Stimulated activated CD4-positive, alpha-beta T cell treated with anti-CD3 and anti-CD28 coated beads, Interleukin-1b, Interleukin-23, amount 100 ng/mL, for 24 hours (primary cell): Measurements from ENCODE around the gene PRDM10.

Experiments used
- DNase-seq, 4 experiments: peaks; one replicate each; pipeline ENCODE4 v3.0.0-alpha.2; 2020; ENCODE audit warnings: low read depth in 4 of 4, low spot score in 1 of 4

Gene PRDM10

DNA sequence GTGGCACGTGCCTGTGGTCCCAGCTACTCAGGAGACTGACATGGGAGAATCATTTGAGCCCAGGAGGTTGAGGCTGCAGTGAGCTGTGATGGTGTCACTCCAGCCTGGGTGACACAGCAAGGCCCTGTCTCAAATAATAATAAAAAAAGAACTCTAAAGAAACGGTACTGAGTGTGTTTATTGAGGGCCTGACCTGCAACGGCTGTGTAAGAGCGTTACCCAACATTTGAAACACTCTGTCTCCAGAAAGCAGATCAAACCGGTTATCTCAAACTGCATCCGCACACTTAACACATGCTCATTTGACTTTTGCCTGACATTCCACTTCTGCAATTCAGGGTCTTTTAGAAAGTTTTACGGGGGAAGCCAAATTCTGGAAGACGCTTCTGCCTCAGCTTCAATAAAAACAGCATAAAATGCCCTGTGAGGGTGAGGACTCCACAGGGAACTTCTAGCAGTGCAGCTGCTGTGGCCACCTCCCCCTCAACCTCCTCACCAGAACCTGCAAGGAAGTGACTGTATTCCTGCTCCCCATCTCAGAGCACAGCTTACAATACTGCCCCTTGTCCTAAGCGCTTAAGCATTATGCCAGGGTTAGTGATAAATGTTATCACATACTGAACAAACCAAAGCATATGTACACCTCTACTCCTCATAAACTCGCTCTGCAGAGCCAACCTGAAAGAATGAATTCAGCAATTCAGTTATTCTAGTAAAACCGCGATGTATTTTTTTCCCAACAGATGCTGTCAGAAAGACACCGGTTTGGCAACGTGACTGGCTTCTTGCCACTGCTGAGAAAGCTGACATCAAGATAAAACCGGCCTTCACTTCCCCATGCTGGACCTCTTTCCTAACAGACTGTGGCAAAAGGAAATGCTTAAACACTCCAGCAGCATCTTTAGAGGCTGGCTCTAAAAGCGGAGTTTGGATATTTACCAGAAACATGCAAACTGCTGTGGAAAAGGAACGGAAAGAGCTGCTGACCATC, 52.2 kb downstream of the PRDM10 start:
- DNase-seq, result no peak

DNA sequence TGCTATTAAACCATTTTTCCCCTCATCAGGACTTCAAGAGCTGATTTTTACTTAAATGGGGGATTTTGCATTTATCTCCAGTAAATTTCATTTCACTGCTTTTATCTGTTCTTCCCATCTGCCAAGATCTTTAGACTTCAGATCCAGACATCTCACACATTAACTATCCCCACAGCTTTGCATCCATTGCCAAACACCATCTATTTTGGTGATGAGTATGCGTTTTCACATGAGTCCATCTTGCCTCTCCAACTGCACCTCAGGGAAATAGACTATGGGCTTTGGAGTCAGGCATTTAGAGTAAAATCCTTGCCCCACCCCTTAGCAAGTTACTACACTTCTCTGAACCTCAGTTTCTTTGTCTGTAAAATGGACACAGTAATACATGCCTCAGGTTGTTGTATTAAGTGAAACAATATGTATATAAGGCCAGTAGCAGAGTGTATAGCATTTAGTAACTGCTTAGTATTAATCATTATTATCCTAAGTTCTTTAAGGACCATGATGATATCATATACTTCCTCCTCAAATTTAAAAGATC, 53.6 kb downstream of the PRDM10 start:
- no peak for DNase-seq

DNA sequence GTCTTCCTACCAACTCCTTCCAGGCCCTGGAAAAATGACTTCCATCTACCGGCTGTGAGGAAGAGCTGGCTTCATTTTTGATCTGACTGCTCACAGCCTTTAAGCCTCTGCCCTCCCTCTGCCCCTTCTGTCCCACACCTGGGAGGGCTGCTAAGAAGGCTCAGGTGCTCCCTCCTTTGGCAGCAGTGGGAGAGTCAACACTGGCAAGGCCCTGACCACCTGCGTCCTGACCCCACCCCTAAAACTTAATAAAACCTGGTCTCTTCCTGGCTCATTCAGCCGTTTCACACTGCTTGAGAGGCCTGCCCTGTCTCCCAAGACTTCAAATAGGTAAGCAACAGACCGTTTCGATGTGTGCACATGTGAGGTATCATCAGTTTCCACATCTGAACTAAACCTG, 55.2 kb downstream of the PRDM10 start:
- no peak for DNase-seq

DNA sequence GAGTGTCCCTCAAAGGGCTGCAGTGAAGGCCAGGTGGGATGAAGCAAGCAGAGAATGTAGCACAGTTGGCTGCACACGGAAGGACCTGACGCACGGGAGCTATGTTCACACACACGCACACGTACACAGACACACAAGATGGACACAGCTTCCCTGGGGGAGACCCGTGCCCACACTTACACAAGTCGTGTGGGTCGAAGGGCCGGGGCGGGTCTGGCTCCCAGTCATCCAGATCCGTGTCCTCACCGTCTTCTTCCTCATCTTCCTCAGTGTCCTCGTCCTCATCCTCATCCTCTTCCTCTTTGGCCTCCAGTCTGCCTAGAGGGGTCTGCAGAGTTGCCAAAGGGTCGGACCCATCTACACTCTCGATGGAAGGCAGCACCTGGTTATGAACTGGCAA, 55.7 kb downstream of the PRDM10 start:
- no peak for DNase-seq

DNA sequence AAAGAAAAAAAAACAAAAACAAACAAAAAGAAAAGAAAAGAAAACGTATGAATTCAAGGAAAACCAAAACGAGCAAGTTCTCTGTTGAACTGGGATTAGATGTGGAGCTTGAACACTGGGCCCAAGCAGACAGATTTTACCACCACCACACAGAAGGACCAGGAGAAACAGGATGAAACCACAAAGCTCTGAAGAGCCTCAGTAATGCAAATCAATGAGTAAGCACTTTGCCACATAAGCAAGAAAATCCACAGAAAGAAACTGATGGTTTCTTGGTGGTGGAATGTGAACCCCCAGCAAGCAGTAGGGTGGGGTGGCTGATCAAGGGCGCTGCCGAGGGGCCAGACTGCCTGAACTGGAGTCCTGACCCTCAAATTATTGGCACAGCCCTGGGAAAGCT, 56.4 kb downstream of the PRDM10 start:
- DNase-seq, result no peak

DNA sequence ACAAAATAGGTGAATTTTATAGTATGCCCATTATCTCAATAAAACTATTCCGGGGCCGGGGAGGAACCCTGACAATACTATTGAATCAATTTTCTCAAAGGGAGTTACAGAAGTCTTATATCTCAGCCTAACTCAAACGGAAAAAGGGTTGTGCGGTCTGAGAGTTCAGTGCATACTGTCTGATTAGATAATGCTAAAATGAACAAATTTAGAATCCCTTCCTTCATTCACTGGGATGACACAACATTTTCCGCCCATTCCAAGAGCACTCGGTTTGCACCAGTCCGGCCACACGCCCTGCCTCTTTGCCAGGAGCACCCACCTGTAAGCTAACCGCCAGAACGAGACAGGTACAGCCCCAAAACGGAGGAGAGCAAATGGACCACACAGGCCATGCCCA, 57.3 kb downstream of the PRDM10 start:
- no peak for DNase-seq

DNA sequence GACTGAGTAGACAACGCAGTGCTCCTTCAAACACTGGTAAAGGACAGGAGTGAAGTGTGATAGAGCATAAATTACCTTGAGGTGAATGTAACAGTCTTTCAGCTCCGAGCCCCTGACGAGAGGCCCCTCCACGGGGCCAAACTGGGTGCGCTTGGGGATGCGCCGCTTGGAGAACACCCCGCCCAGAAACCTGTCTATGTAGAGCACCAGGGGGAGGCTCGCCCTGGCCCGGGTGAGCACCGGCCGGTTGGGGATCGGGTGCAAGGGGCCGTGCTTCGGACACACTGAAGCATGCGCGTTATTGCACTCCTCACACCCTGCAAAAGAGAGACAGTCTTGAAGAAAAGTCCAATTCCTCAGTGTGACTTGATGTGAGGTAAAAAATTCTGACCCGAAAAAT, 57.9 kb downstream of the PRDM10 start:
- no peak for DNase-seq

DNA sequence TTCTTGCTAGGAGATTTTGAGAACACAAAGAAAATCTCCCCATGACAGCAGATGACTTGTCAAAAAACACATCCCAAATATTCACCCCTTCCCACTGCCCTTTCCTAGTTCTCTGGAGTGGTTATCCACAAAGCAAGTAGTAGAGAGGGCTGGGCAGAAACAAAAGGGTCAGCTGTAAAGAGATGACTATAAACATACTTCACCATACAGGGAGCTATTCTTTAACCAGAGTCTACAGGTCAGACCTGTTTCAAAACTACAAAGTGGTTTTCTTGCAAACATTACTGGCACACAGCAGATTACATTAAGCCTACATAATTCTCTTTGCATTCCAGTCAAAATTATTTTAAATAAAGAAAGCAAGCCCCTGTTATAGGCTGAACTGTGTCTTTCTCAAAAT, 59.6 kb downstream of the PRDM10 start:
- DNase-seq, result no peak

DNA sequence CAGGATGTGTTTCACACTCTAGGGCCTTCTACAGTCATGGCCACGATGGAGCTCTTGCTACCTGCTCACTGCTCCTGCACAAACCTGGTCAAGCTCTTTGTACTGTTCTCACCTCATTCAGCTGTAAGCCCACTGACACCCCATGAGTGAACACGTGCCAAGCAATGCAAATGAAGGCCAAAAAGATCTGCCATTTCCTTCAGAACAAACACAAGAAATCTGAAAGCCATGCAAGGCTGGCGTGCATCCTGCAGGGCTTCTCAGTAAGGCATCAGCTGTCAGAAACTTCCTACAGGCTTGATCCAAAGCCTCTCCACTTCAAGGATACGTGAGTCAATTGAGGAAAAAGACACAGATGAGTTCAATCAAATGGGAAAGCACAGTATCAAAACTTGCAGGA, 63.1 kb downstream of the PRDM10 start:
- DNase-seq, result no peak

DNA sequence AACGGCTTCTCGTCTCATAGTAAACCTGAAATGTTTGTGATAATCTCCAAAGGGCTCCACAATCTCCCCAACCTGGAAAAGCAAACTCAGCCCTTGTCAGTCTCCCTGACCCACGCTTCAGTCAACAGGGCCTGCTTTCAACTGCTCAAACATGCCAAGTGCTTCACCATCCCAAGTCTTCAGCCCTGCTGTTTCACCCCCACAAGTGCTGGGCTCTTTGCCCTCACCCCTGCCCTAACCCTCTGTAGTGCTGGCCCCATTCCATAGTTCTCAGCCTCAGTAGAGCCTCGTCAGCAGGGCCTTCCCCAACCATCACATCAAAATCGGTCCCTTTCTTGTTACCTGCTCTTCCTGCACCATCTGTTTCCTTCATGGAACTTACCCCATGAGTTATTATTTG, 63.9 kb downstream of the PRDM10 start:
- no peak for DNase-seq

DNA sequence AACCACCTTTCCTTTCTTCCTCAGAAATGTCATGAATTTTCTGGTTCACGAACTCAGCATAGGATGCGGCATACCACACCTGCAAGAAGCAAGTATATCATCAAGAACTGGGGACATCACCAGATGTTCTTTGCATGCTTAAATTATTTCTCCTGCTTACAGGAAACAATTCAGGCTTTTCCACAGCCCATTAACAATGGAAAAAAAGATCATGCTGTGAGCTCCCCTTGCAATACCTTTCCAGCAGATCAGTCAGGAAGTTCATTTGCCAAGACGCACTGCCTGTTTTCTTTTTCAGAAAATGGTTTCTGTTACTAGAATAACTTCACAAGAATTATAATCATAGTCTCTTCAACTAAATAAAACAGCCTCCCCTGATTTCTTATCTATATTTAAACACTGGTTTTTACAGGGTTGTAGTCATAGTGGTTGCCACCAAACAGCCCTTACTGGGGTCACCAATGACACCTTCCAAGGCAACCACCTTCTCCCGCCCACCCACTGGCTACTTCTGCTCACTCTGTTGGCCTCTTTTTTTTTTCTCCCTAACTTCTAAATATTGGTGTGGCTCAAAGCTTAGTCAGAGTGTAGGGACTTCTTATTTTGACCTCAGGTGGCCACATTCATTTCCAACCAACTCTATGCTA, 64.9 kb downstream of the PRDM10 start:
- DNase-seq, result no peak

DNA sequence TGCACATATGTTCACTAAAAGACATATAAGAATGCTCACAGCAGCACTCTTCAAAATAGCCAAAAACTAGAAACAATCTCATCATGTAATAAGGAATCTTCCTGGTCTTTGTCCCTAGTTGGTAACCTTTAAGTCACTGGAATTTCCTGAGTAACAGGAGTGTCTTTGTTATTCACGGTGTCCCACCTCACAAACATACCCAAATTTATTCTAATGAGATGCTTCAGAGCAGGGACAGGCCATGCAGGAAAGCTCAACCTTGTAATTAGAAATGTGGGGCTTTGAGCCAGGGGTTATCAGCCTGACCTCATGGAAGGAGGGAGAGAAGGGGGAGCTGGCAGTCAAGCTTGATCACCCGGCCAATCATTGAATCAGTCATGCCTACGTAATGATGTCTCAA, 66.9 kb downstream of the PRDM10 start:
- no peak for DNase-seq

DNA sequence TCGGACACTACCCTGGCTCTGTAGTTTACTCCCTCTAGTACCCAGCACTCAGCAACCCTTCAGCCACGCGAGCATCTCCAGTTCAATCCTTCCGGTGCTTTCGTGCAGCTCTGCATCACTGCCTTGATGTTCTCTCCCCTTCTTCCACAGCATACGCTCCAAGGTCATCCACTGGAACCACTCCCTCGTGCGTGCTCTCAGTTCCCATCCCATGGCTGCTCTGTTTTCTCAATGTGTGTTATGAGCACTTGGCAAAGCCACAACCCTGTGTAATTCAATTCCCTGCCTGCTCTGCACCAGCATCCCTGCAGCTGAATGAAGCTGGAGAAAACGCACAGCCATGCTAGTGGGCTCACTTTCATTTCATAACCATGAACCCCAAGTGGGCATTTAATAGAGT, 68.7 kb downstream of the PRDM10 start:
- no peak for DNase-seq

DNA sequence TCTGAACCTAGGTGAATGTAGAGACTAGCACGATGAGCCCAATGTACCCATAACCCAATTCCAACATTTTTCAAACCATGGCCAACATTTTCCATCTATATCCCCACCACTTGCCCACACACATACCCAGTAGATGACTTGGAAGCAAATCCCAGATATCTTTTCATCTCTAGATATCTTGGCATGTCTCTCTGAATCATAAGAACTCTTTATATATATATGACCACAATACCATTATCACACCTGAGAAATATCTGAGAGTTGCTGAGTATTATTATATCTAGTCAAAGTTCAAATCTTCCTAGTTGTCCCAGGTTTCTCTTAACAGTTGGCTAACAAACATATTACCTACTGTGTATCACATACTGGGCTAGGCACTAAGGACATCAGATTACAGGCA, 69.4 kb downstream of the PRDM10 start:
- no peak for DNase-seq

DNA sequence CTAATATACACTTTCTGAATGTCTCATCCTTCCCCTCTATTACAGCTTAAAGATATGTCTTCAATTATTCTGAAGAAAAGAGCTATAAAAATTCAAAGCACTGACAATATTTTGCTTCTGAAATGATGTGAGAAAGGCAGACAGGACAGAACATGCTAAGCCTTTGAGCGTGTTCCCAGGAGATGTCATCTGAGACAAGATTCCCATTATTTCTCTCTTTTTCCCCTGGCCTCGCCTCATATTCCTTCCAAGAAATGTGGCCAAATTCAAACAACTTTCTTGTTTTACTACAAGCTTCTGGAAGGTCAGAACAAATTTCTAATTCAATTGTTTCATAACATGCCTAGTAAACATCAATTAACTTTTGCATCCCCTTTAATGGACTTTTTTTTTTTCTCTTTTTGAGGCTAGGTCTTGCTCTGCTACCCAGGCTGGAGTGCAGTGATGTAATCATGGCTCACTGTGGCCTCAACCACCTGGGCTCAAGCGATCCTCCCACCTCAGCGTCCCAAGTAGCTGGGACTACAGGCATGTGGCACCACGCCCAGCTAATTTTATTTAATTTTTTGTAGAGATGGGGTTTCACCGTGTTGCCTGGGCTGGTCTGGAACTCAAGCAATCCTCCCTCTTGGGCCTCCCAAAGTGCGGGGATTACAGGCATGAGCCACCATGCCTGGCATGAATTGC, 70.1 kb downstream of the PRDM10 start:
- no peak for DNase-seq

DNA sequence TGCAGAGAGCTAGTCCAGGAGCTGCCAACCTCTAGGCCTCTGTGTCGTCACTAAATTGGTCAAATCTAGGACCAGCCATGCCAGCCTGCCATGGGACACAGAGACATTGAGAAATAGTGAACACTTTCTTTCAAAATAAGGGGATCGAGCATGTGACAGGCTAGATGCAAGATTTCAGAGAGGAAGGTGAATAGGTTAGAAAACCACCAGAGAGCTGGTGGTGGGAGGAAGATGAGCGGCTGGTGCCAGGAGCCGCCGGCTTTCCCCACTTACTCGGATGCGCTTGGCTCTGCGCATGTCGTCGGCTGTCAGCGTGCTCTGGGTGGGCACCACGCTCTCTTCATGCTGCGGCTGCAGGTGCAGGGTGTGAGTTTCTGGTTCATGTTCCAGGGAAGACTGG, 71.9 kb downstream of the PRDM10 start:
- no peak for DNase-seq

DNA sequence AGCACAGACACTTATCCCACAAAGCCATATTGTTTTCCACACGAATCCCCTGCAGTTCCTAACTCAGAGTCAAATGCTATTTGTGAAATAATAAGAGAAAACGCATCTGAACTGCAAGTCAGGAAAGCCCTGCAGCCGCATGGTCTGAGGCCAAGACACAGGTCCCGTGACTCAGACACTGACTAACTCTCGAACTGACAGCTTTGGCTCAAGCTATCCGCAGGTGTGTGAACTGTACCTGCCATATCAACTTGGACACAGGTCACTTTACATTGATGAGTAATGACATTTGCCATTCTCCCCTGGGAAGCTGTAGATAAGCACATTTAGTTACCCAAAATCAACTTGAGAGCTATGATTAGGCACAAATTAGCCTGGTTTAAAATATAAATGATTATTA, 72.3 kb downstream of the PRDM10 start:
- no peak for DNase-seq

DNA sequence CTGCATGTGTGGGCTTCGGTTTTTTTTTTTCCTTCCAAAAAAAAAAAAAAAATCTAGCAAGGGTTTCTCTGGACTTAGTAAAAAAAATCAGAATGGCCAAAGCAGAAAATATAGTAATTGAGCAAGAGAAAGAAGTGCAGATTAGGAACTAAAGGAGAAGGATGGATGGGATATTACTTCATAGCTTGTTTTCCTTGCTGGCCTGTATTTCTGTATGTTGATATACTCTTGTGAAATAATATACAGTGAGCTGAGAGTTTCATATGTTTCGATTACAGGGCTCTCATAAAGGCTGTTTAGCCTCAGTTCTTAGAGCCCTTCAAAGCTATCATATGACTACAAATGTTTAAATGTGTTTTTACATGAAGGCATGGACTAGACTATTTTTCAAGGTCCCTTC, 72.9 kb downstream of the PRDM10 start:
- no peak for DNase-seq

DNA sequence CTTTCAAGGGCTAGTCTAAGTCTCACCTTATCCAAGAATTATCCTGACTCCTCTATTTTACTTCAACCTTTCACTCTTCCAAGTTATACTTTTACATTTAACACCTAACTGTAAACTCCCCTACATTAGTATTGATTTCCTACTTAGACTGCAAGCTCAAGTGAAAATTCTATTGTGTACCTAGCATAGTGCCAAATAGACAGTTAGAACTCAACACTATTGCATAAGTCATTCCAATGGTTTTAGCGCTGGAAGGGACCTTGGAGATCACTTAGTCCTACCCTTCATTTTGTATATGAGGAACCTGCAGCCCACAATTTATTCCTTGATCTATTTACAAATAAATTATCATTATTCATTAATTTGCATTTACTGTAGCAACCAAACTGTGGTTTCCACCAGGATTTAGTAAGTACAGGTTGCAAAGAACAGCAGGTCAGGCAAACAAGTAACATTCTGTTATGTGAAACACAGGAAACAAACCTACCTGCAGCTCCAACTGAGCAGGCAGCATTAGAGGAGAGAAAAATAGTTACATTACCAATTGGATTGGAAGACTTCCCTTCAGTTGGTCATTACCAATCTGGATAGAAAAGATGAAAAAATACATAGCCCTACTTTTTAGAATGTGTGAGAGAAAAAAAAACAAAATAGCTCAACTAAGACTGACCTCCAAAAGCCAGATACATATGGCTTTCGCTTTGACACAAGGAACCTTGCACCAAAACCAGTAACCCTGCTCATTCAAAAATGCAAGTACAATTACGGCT, 73.5 kb downstream of the PRDM10 start:
- no peak for DNase-seq

DNA sequence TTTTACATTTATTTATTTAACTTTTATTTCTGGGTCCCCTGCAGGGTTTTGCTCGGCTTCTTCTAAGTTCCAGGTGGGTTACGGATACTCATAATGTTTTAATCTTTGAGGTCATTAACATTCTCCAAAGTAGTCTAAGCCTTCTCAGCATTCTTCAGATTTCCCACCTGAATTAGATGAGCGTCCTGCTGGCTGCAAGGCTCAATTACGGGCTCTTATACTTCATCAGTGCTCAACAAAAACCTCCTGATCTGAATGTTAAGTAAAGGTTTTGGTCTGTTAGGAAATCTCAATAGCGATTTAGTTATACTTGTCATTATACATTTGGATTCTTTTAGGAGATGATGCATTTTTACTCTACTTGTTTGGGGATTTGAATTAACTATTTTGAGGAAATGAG, 80.0 kb downstream of the PRDM10 start:
- DNase-seq, result no peak

DNA sequence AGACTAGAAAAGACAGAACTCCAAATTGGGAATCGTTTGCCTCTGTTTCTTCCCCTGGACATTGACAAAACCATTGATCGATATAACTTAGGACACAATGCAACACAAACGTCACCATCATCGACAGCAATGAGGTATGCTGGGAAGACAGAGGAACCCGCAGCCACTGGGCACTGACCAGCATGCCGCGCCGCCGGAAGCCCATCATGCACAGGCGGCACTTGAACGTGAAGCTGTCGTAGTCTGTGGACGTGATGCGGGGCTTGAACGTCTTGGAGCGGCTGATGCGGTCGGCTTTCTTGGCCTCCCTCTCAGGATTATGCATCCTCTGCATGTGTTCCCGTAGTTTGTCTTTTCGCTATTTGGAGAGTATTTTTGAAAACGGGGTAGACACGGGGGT, 84.3 kb downstream of the PRDM10 start:
- no peak for DNase-seq
